ENCODE results near the gene UCKL1.
"Not testable (repeated sequence)": the region's sequence is repeated elsewhere in the genome, so short reads cannot be mapped to it uniquely, and the experiment has no call there.

UCKL1 gene

GRCh38 chr20:63917811-63918210 is 38.4 kb downstream of the UCKL1 start:
- no peak for DNase-seq

- not testable (repeated sequence) for DNase-seq
These were observed 39.8 kb downstream of the UCKL1 start for GRCh38 chr20:63916371-63916939.

GRCh38 chr20:63915471-63915870 is 40.7 kb downstream of the UCKL1 start:
- no peak for DNase-seq

- DNase-seq, result no peak
These were observed 42.4 kb downstream of the UCKL1 start for GRCh38 chr20:63913768-63914167.

GRCh38 chr20:63911176-63911575 is 45.0 kb downstream of the UCKL1 start:
- DNase-seq, result peak; percentile 63 to 72 (median 64)

GRCh38 chr20:63908008-63908682 is 48.1 kb downstream of the UCKL1 start:
- no peak for DNase-seq

- peak; percentile 43 to 62 (median 56) for DNase-seq
These were observed 52.2 kb downstream of the UCKL1 start for GRCh38 chr20:63903796-63904561.

- peak; percentile 22 to 67 (median 57) for DNase-seq
These were observed 55.8 kb downstream of the UCKL1 start for GRCh38 chr20:63900413-63900812.

GRCh38 chr20:63898882-63899558 is 57.2 kb downstream of the UCKL1 start:
- peak; percentile 51 to 67 (median 59) for DNase-seq

- DNase-seq, result no peak
These were observed 58.1 kb downstream of the UCKL1 start for GRCh38 chr20:63897978-63898561.

GRCh38 chr20:63896264-63897105 is 59.7 kb downstream of the UCKL1 start:
- peak; percentile 85 to 92 (median 86) for DNase-seq

- peak in 2 of 3 donors; percentile 47 to 71 for DNase-seq
These were observed 60.3 kb downstream of the UCKL1 start for GRCh38 chr20:63895952-63896263.

- no peak for DNase-seq
These were observed 60.8 kb downstream of the UCKL1 start for GRCh38 chr20:63895202-63895951.

- peak; percentile 96 to 99 (median 98) for DNase-seq
These were observed 61.6 kb downstream of the UCKL1 start, which contains the start of gene DNAJC5 for GRCh38 chr20:63894358-63895201. Gene DNAJC5 (plus strand): TSS chr20:63895126. CDS start chr20:63928346, 33,220 bp downstream.

GRCh38 chr20:63893999-63894357 is 62.2 kb downstream of the UCKL1 start:
- no peak for DNase-seq

GRCh38 chr20:63892402-63892801 is 63.8 kb downstream of the UCKL1 start:
- DNase-seq, result no peak

GRCh38 chr20:63891061-63892002 is 64.9 kb downstream of the UCKL1 start:
- DNase-seq, result no peak

GRCh38 chr20:63890616-63891015 is 65.6 kb downstream of the UCKL1 start:
- no peak for DNase-seq

- peak in 2 of 3 donors; percentile 36 to 45 for DNase-seq
These were observed 66.0 kb downstream of the UCKL1 start for GRCh38 chr20:63890201-63890576.
